ENCODE measurements around the gene SETBP1. TPM values are rescaled to one million over a fixed set of nuclear protein-coding genes. Genes with fewer than 3 reads are reported as not detected.

Gene SETBP1
- total and polyA plus RNA-seq, 2 of the 13 experiments (the other 11 are each of a cell fraction or from before 2014, with no cell fraction given), result 0.18 to 0.65 TPM

- H3K79me2 ChIP-seq (ENCODE audit: insufficient read depth, low read length), result no peaks in the 10 kb centered on the region
- POLR2A ChIA-PET, result no interaction called here
- DNase-seq (ENCODE audit: low spot score), result no peak
- CTCF ChIA-PET (ENCODE audit: low intra/inter-chr PET ratio, low total read pairs), result no interaction called here
- no peak for ATAC-seq
- 0 out of 5 replicates have a peak, but pooled peaks cover 0 to 2% of the 10 kb centered on the region in 2 experiments for H3K27me3 ChIP-seq (ENCODE audit: control insufficient read depth in 1 of 2, insufficient read depth in 2 of 2, low read length in 2 of 2)
- no peaks in the 10 kb centered on the region for H3K36me3 ChIP-seq (replicated peaks in 1 of 2; ENCODE audit: control insufficient read depth in 1 of 2, insufficient read depth in 2 of 2, low read length in 2 of 2)
- in situ Hi-C loops (cut with HindIII; ENCODE audit: extremely low pct_ligation_motif_present, low pct_unique_long_range_greater_than_20kb), result loop anchor here (25.0 kb wide), 2 partner anchors 90 to 515 kb away; no protein-coding TSS in a partner anchor
- H3K9me3 ChIP-seq (ENCODE audit: low read length), result no peaks in the 10 kb centered on the region
- no peak overlapping the region for H3K9ac ChIP-seq (ENCODE audit: insufficient read depth, low read depth, low read length)
- peaks cover 9% of the 10 kb centered on the region; the same call in 1 of the 2 replicates for H3K4me1 ChIP-seq (ENCODE audit: insufficient read depth, low read length)
- no peak overlapping the region for H2AFZ ChIP-seq (ENCODE audit: low read length)
- H3K4me3 ChIP-seq (replicated peaks in 1 of 3; ENCODE audit: insufficient read depth in 1 of 3, low read depth in 2 of 3, low read length in 3 of 3), result no peak overlapping the region
- no TSS peak for BruUV-seq (replicated peaks)
- H4K20me1 ChIP-seq (ENCODE audit: insufficient read depth, low read length), result no peaks in the 10 kb centered on the region
- WGBS (ENCODE audit: low lambda C conversion rate), result 64% methylated on average over 2 of the region's 2 CpGs
- no peak overlapping the region for H3K27ac ChIP-seq (ENCODE audit: extremely low read length, insufficient read depth, low read length)
- intact Hi-C loops (cut with micrococcal nuclease; ENCODE audit: unreplicated experiment), result loop anchor here (10.0 kb wide), 1 partner anchor 57 kb away; no protein-coding TSS in a partner anchor
- H3K4me2 ChIP-seq (ENCODE audit: low read depth, low read length), result no peak overlapping the region
- no peak for FAIRE-seq
- no peak for TF ChIP-seq BATF2 (CRISPR knock-in tag; IDR thresholded peaks at IDR 0.05)
- TF ChIP-seq XBP1 (CRISPR knock-in tag; IDR thresholded peaks at IDR 0.05), result no peak
- TF ChIP-seq GTF3A (CRISPR knock-in tag; conservative IDR thresholded peaks at IDR 0.05), result no peak
- TF ChIP-seq PRPF4 (IDR thresholded peaks at IDR 0.05; ENCODE audit: low read depth, low read length, poor library complexity, severe bottlenecking), result no peak
- TF ChIP-seq ZKSCAN5 (CRISPR knock-in tag; IDR thresholded peaks at IDR 0.05), result no peak
- no peak for TF ChIP-seq ZNF12 (CRISPR knock-in tag; IDR thresholded peaks at IDR 0.05)
- TF ChIP-seq RAD51 (IDR thresholded peaks at IDR 0.05; ENCODE audit: borderline replicate concordance), result no peak
- TF ChIP-seq TSC22D2 (CRISPR knock-in tag; IDR thresholded peaks at IDR 0.05; ENCODE audit: borderline replicate concordance), result no peak
- no peak for TF ChIP-seq ATAD3A (CRISPR knock-in tag; IDR thresholded peaks at IDR 0.05)
- TF ChIP-seq SIX1 (CRISPR knock-in tag; IDR thresholded peaks at IDR 0.05; ENCODE audit: borderline replicate concordance), result no peak
- TF ChIP-seq ZNF362 (CRISPR knock-in tag; IDR thresholded peaks at IDR 0.05; ENCODE audit: borderline replicate concordance), result no peak
- TF ChIP-seq ZGPAT (CRISPR knock-in tag; IDR thresholded peaks at IDR 0.05), result no peak
- no peak for TF ChIP-seq MEIS1 (CRISPR knock-in tag; IDR thresholded peaks at IDR 0.05; ENCODE audit: borderline replicate concordance)
- no peak for TF ChIP-seq NFKBIZ (CRISPR knock-in tag; IDR thresholded peaks at IDR 0.05)
- no peak for TF ChIP-seq RNF219 (CRISPR knock-in tag; IDR thresholded peaks at IDR 0.05)
- no peak for TF ChIP-seq ZBTB46 (CRISPR knock-in tag; IDR thresholded peaks at IDR 0.05; ENCODE audit: borderline replicate concordance)
- TF ChIP-seq SRSF4 (IDR thresholded peaks at IDR 0.05; ENCODE audit: low read depth, low read length, poor library complexity, severe bottlenecking), result no peak
- TF ChIP-seq POLR2AphosphoS2 (IDR thresholded peaks at IDR 0.05; ENCODE audit: low read depth, low read length), result no peak
These were observed 16.6 kb downstream of the SETBP1 start for GRCh38 chr18:44697315-44697714.
